ENCODE measurements around the gene TRAPPC12.
"Not testable (repeated sequence)": the region's sequence is repeated elsewhere in the genome, so short reads cannot be mapped to it uniquely, and the experiment has no call there.

TRAPPC12 gene

DNA sequence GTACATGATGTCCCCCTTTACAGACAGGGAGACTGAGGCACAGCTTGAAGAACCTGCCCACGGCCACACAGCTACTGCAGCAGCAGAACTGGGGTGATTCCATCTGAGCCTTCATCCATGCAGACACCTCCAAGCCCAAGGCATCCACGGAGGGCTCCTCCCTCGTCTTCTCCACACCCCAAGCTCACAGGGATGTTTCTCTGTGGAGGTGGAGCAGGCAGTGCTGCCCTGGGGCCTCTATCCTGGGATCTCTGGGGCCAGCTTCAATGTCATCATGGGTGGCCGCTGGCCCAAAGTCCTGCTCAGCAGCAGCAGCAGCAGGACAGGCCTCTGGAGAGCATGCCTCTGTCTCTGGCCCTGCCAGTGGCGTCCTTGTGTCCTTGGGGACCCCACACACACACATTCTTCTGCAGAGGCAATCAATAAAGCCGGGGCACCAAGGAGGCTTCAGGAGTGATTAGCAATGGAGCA lies 108.6 kb downstream of the TRAPPC12 start:
- DNase-seq = no peak

DNA sequence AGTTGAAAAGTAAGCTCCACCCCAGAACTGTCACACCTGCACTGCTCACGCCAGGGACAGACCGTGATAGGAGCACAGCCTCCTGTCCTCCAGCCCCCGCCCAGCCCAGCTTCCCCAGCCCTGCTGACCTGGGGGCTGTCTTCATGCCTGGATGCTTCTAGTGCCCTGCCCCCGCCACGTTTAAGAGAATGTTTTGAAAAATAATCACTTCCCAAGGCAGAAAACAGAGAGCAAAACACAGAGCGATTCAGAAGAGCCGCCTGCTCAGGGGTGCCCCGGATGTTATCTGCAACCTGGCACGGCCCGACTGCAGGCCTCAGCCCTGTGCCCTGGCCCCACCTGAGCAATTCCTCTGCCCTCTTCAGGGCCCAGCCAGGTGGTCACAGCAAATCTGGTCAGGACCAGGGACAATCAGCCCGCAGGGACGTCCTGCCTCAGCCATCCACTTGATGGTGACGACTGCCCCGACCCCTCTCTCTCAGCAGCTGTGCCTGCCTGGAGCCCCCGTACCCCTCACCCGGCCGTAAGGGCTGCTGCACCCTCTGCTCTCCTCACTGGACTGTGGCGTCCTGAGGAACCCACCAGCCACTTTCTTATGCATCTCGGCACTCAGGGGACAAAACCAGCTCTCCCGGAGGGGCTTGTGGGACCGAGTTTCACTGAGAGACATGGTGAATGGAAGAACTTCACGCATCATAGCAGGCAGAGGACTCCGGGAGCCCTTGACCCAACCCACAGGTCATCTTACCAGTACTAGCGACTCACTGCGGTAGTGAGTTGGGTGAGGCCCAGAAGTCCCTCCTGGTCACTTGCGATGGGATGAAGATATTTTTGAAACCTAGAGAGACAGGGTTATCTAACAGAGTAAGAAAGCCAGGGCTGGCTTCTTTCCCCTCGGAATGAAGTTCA lies 109.6 kb downstream of the TRAPPC12 start:
- DNase-seq = no peak

DNA sequence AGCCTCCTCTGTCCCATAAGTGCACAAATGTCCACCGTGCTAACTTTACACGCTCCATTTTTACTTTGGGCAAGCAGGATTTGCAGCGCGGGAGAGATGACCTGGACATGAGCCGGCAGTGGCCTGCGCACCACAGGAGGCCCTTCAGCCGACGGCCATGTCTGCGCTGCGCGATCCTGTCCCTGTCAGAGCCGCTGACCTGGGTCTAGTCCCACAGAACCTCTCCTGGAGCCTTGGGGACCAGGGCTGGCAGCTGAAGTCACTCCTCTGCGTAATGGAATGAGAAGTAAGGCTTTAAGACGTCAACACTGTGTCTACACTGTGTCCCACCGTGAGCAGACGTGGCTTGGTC lies 110.2 kb downstream of the TRAPPC12 start:
- no peak for DNase-seq

DNA sequence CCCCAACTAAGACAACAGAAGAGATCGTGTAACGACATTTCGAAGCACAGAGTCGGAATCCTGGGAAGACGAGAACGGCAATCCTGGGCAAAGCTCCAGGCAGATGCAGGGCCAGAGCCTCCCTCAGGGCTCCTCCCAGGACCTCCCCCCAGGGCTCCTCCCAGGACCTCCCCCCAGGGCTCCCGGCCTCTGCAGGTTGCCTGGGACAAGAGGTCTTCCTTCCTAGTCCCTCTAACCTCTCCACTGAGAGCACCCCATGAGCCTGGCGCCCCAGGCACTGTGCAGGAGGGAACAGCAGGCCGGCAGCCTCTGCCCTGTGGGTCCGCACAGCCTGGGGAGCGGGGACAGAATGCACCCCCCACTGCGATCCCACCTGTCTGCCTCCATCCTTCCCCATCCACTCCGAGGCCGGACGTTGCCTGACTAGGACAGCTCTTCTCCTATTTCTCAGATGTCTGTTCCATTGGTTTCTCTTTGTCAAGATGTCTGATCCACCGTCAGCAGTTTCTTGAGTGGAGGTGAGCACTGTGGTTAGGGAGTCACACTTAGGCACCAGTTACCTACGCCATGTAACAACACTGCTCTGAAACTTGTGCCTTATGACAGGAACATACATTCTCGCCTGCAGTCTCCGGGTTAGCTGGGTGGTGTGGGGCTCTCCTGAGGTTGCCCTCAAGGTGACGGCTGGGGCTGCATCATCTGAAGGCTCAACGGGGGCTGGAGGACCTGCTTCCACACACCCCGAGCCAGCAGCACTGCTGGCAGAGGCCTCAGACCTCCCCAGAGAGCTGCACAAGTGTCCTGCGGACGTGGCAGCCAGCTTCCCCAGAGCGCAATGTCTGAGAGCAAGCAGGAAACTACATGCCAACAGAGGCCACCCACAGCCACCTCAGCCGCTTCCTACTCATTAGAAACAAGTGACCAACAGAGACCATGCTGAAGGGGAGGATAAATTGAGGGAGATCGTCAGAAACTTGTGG lies 111.0 kb downstream of the TRAPPC12 start:
- DNase-seq = no peak

DNA sequence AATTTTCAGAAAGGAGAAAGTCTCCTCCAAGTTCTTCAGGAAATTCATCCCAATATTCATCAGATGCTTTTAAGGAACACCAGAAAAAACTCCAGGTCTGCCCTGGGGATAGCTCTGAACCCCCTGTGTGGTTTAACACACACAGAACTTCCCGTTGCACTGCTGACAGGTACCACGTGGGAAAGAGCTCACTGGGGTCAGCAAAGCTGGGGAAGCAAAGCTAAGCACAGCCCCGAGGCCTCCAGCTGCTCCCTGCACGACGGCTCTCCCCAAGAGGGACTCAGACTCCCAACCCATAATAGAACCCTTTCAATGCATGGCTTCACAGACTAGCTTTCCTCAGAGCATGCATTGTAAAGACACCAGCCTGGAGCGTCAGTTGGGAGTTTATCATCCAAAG lies 111.8 kb downstream of the TRAPPC12 start:
- no peak for DNase-seq

DNA sequence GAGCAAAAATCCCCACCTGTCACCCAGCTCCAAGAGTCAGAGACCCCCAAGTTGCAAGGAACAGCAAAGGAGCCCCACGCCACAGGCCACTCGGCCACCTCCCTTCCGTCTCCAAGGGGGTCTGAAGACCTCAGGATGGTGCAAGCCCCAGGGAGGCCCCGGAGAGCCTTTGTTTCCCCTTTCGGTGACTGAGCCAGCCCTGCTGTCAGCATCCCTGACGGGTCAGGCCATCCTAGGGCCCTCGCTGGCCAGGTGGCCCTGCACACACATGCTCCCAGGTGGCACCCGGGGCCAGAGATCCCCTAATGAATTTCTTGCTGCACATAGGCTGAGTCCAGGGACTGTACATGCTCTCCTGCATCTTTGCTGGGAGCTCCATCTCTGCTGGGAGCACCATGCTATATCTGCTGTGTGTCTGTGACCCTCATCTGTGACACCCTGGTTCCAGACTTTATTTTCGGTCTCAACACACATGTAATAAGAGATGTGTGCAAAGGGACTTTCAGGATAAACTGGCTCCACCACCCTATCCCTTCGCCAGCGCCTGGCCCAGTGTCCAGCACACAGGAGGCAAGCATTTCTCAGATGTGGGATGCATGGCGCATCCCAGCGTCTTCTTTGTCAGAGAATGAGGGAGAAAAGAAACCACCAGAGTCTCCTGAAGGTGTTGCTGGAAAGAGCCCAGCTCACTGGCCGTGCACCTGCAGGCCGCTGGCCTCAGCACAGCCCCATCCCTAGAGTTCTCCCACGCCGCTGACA lies 112.4 kb downstream of the TRAPPC12 start:
- no peak for DNase-seq

DNA sequence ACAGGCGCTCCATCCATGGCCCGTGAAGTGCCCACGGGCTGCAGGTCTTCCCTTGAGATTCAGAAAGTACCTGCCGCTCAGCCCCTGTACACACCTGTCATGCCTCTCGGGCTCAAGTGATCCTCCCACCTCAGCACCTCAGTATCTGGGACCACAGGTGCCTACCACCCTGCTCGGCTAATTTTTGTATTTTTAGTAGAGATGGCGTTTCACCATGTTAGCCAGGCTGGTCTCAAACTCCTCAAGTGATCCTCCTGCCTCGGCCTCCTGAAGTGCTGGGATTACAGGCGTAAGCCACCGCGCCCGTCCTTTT lies 112.9 kb downstream of the TRAPPC12 start:
- DNase-seq = not testable (repeated sequence)

DNA sequence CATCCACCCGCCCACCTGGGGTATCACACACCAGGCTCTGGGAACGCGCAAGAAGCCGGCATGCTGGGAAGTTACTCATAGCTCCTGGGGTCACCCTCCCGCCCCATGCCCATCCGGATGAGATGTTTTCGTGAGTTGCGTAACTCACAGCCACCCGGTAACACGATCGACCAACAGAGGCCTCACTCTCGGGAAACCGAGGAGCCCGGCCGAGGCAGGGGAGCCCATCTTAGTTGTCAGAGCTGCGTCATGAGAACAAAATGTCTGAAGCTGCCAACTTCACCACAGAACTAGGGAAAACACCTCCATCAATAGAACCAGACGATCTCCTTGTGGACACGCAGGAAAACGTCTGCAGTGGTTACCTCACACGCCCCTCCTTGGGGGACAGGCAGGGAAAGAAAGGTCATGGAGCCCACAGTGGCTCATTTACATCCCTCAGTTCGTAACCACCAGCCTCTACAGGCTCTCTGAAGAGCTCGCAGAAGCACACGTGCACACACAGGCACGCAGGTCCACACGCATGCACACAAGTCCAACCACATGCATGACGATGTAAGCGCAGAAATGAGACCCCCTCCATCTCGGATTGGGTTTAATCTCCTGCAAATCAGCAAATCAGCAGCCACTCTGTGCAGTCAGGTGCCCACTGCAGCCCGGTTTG lies 113.6 kb downstream of the TRAPPC12 start:
- DNase-seq = no peak

DNA sequence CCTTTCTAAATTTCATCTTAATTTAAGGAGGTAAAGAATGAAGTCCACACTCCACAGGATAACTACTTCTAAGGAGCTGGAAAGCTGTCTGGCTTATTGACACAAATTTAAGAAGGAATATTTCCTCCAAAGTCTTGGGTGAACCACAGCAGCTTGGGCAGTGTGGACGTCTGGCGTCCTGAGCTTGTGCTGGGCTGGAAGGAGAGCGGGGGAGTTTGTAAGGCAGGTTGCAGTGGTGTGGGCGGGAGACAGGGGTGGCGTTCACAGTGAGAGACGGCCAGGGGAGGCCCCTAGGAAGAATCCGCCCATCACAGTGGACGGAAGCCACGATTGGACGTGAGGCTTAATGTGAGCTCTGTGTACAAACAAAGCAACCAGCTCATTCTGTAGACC lies 114.1 kb downstream of the TRAPPC12 start:
- no peak for DNase-seq

DNA sequence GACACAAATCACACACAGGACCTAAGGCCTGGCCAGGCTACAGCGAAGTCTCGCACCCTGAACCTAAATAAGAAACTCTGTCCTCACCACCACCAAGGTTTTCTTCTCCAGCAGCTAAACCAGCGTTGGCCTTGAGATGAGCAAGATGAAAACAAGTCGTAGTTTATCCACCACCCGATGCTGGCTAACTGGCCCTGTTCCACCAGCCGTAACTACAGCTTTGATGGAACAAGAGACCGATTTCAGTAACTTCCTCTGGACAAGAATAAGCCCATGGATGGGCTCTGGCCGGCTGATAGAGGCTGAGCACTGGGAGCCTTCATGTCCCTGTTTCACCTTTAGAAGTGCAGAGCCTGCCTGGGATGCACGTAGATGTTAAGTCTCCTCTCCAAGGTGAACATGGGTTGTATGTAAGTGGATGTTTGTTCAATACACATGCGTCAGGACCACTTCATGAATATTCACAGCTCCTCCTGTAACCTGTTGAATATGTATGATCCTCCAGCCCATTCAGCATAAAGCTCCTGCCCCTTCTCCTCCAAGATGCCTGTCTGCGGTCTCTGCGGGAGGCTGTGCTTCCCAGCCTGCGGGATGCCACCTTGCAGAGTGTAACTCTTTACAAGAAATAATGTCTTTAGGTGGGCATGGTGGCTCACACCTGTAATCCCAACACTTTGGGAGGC lies 115.6 kb downstream of the TRAPPC12 start:
- DNase-seq = no peak

DNA sequence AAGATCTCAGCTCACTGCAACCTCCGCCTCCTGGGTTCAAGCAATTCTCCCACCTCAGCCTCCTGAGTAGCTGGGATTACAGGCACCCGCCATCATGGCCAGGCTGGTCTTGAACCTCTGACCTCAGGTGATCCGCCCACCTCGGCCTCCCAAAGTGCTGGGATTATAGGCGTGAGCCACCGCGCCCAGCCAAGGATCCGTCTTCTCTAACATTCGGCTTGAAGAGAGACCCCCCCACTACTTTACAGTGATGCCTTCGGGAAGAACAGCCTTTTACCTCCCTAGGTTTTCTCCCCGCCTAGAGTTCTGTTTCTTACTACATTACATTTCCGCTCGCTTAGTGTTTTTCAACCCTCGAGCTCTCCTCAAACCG lies 117.2 kb downstream of the TRAPPC12 start:
- DNase-seq = not testable (repeated sequence)

DNA sequence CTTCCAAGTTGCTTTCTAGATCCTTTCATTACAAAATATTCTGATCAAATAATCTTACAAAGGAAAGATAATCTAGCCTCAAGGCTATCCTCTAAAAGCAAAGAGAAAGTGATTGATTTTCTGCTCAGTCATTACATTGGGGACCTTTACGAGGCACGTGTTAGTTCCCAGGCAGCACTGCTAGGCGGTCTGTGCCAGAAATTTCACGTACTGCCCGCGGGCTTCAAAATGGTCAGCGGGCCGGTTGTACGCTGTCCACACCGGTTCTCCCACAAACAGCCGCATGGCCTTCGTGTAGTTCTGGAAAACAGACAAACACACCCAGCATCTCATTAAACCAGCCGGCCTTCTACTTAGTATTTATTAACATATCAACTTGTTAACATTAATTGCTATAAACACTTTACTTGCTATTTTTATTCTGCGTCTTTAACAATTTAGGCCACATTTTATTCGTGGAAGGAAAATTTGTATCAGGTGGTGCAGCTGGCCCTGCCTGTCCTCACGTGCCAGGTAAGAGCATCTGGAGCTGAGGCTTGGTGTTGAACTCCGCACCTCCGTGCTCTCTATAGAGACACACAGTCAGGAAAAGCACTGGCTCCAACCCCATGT lies 119.4 kb downstream of the TRAPPC12 start:
- DNase-seq = no peak

DNA sequence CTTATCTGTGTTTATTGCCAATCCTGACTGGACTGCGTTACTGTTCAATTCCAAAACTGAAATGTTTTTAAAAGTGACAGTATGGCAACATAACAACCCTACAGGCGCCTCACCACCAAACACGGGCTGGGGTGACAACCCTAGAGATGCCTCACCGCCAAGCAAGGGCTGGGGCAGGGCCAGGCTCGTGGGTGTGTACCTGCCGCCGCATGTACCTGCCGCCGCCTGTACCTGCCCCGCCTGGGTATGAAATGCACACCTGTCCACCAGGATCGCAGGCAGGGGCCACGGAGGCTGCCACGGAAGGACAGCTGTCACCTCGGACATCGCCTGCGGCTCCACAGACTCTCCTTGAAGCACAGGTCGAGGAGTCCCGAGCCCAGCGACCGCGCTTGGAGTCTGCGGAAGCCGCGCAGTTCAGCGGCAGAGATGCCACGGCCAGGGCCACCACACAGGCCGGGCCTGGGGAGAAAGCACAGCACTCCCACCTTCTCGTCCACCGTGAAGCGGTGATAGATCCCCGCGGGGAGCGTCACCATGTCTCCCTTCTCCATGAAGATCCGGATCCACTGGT lies 120.9 kb downstream of the TRAPPC12 start:
- DNase-seq = no peak

DNA sequence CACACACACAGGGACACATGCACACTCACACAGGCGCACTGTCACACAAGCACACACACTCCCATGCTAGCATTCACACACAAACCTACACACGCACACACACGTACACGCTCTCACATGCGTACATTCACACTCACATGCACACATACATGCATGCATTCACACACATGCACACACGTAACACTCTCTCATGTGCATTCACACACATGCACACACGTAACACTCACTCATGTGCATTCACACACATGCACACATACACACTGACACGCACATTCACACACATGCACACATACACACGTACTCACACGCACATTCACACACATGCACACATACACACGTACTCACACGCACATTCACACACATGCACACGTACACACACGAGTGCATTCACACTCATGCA lies 123.6 kb downstream of the TRAPPC12 start:
- DNase-seq = no peak

DNA sequence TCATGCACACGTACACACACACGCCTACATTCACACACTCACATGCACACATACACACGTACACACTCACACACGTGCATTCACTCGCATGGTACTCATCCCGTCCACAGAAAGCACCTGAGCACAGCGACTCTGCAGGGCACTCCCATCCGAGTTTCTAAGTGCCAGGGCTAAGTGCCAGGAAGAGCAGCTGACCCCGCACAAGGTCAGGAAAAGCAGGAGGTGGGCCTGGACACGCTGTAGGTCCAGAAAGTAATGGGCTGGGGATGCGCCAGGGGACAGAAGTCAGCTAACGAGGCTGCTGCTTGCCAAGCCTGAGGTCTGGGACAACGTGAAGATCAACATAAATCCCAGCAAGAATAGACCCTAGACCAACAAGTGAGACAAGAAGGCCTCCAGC lies 124.0 kb downstream of the TRAPPC12 start:
- no peak for DNase-seq

DNA sequence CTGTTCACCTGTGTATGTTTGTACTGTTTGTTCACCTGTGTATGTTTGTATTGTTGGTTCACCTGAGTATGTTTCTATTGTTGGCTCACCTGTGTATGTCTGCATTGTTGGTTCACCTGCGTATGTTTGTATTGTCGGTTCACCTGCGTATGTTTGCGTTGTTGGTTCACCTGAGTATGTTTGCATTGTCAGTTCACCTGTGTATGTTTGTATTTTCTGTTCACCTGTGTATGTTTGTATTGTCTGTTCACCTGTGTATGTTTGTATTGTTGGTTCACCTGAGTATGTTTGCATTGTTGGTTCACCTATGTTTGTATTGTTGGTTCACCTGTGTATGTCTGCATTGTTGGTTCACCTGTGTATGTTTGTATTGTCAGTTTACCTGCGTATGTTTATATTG lies 125.2 kb downstream of the TRAPPC12 start:
- no peak for DNase-seq

DNA sequence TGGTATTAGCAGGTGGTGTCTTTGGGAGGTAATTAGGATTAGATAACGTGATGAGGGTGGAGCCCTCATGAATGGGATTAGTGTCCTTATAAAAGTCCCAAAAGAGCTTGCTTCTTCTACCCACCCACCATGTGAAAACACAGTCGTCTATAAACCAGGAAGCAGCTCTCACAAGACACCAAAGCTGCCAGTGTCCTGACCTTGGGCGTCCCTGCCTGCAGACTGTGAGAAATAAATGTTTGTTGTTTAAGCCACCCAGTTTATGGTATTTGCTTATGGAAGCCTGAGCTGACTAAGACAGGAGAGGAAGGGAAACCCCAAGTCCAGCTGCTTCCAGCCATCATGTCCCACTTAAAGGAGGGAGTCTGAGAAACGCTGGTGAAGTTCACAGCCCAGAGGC lies 126.3 kb downstream of the TRAPPC12 start:
- no peak for DNase-seq

DNA sequence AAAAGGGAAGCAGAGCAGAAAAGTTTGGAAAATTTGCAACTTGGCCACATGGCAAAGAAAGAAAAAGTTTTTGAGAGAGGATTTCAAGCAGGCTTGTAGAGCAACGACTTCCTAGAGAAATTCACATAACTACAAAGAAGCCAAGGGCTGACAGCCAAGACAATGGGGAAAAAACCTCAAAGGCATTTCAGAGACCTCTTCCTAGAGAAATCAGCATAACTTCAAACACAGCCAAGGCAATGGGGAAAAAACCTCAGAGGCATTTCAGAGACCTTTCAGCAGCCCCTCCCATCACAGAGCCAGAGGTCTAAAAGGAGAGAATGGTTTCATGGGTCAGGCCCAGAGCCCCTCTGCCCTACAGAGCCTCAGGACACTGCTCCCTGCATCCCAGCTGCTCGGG lies 132.6 kb downstream of the TRAPPC12 start:
- DNase-seq = no peak

DNA sequence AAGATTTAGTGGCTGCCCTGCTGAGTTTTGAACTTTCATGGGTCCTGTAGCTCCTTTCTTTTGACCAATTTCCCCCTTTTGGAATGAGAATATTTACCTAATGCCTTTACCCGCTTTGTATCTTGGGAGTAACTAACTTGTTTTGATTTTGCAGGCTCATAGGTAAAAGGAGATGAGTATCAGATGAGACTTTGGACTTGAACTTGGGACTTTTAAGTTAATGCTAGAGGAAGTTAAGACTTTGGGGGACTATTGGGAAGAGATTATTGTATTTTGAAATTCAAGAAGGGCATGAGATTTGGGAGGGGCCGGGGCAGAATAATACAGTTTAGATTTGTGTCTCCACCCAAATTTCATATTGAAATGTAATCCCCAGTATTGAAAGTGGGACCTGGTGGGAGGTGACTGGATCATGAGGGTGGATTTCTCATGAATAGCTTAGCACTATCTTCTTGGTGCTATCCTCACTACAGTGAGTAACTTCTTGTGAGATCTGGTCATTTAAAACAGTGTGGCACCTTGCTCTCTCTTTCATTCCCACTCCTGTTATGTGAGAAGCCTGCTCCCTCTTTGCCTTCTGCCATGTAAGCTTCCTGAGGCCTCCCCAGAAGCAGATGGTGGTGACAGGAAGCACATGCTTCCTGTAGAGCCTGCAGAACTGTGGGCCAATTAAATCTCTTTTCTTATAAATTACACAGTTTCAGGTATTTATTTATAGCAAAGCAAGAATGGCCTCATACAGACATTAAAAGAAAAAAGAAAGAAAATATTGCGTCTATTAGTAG lies 133.7 kb downstream of the TRAPPC12 start:
- DNase-seq = no peak

DNA sequence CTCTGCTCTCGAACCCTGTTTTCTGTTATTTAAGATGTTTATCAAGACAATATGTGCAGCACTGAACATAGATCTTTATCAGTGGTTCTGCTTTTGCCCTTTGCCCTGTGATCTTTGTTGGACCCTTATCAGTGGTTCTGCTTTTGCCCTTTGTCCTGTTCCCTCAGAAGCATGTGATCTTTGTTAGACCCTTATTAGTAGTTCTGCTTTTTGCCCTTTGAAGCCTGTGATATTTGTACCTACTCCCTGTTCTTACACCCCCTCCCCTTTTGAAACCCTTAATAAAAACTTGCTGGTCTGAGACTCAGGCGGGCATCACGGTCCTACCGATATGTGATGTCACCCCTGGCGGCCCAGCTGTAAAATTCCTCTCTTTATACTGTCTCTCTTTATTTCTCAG lies 135.9 kb downstream of the TRAPPC12 start:
- DNase-seq = not testable (repeated sequence)

Data from stimulated activated CD4-positive, alpha-beta T cell treated with anti-CD3 and anti-CD28 coated beads, Interleukin-4, amount 100 ng/mL, for 4 hours (primary cell).